ENCODE data around the gene KLHL11.

The KLHL11 gene, protein sequence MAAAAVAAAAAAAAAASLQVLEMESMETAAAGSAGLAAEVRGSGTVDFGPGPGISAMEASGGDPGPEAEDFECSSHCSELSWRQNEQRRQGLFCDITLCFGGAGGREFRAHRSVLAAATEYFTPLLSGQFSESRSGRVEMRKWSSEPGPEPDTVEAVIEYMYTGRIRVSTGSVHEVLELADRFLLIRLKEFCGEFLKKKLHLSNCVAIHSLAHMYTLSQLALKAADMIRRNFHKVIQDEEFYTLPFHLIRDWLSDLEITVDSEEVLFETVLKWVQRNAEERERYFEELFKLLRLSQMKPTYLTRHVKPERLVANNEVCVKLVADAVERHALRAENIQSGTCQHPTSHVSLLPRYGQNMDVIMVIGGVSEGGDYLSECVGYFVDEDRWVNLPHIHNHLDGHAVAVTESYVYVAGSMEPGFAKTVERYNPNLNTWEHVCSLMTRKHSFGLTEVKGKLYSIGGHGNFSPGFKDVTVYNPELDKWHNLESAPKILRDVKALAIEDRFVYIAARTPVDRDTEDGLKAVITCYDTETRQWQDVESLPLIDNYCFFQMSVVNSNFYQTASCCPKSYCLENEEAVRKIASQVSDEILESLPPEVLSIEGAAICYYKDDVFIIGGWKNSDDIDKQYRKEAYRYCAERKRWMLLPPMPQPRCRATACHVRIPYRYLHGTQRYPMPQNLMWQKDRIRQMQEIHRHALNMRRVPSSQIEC
- 34.9 to 95.8 (median 49.5) reads per million in 9 experiments for total RNA-seq

DNA sequence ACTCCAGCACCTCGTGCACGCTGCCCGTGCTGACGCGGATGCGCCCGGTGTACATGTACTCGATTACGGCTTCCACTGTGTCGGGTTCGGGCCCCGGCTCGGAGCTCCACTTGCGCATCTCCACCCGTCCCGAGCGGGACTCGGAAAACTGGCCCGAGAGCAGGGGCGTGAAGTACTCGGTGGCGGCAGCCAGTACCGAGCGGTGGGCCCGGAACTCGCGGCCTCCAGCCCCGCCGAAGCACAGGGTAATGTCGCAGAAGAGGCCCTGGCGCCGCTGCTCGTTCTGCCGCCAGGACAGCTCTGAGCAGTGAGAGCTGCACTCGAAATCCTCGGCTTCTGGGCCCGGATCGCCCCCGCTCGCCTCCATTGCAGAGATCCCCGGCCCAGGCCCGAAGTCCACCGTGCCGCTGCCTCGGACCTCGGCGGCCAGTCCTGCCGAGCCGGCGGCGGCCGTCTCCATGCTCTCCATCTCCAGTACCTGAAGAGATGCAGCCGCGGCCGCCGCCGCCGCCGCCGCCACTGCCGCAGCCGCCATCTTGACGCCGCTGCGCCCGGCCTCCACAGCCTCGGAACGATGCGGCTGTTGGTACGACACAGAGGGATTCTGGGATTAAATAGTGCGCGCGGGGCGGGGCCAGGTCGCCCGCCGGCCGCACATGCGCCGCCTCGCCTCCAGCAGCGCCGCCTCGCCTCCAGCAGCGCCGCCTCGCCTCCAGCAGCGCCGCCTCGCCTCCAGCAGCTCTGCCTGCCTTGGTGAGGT is at the start of gene KLHL11:
KLHL11 (minus strand) TSS at position 588 of the 760 bp plus-strand sequence; CDS start at position 535, 53 bp downstream.
- peak; percentile 81 to 84 (median 81) for DNase-seq
- peaks cover 9 to 15% of the 10 kb centered on the region in 2 donors for H3K4me1 Mint-ChIP-seq (ENCODE audit: low read depth in 2 of 2)
- no peak within 1 kb of the TSS for H3K27ac Mint-ChIP-seq
- no peaks in the 10 kb centered on the region for H3K27me3 Mint-ChIP-seq
- no peak within 1 kb of the TSS for H3K4me3 Mint-ChIP-seq
- peak; percentile 88 for ATAC-seq (replicated peaks)
- peaks cover 31% of the 10 kb centered on the region for H3K36me3 Mint-ChIP-seq (ENCODE audit: insufficient read depth)
- no peaks in the 10 kb centered on the region for H3K9me3 Mint-ChIP-seq

DNA sequence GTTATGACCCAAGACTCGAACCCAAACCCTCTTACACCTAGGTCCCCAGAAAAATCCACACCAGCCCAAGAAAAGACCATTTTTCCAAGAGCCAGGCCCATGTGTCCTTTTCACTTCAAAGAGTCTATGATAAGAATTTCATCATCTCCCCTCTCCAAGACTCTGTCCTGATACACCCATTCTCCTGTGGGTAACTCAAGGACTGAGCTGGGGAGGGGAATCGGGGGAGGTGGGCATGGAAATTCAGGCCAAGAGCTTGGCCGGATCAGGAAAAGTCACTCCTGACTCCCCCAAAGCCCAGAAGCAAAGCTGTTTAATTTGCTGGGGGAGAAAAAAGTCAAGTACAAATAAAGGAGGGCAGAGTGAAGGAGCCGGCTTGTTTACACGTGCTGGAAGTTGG is 49.8 kb upstream of the KLHL11 start:
- no peaks in the 10 kb centered on the region for H3K27me3 Mint-ChIP-seq

DNA sequence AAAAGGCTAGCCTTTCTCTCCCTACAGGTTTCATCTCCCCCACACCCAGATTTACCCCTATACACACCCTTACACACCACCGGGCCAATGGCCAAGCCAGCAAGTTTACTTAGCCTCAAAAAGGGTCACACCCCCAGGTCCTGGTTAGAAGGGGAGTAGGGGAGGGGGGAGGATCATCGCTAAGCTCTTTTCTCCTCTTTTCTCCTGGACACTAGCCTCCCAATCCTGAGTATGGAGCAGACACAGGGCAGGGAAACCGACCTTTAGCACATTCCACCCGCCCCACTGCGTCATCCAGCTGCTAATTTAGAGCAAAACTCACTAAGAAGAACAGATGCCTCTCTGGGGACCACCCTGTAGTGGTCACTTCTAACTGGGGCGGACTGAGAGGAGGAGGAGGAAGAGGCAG is 49.1 kb upstream of the KLHL11 start:
- no peak overlapping the region for H3K4me3 Mint-ChIP-seq
- H3K4me1 Mint-ChIP-seq (ENCODE audit: low read depth in 2 of 2), result peaks cover 29 to 30% of the 10 kb centered on the region in 2 donors
- H3K27me3 Mint-ChIP-seq, result no peaks in the 10 kb centered on the region
- peaks cover 51% of the 10 kb centered on the region for H3K36me3 Mint-ChIP-seq (ENCODE audit: insufficient read depth)
- H3K27ac Mint-ChIP-seq, result peak overlapping the region; percentile 30 to 75
- DNase-seq (no peak), ATAC-seq (replicated peaks) (no peak)
- H3K9me3 Mint-ChIP-seq, result no peaks in the 10 kb centered on the region

More for the DNA sequence above, 49.8 kb upstream of the KLHL11 start:
- no peak overlapping the region for H3K4me3 Mint-ChIP-seq
- H3K4me1 Mint-ChIP-seq (ENCODE audit: low read depth in 2 of 2), result peaks cover 29 to 30% of the 10 kb centered on the region in 2 donors
- H3K27ac Mint-ChIP-seq, result peak overlapping the region in 1 of 2 donors; percentile 75
- H3K9me3 Mint-ChIP-seq, result no peaks in the 10 kb centered on the region
- ATAC-seq (replicated peaks) (no peak), DNase-seq (no peak)
- H3K36me3 Mint-ChIP-seq (ENCODE audit: insufficient read depth), result peaks cover 46% of the 10 kb centered on the region

DNA sequence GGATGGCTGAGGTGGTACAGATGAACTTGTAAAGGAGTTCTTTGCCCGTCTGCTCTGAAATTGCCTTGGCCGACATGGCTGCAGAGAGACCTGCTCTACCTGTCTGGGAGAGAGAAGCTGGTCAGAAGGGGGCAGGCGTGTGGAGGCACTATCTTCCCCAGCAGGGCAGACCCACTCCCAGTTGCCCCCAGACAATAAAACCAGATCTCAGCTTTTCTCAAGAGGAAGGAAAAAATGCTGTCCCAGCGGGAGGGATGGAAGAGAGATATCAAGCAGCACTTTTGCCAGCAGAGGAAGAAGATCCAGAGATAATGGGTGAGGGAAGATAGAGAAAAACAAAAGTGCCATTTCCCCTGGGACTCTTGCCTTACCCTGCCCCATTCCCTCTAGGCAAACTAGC is 48.6 kb upstream of the KLHL11 start:
- Mint-ChIP-seq H3K4me3 (no peak overlapping the region), H3K27ac (peak overlapping the region; percentile 30 to 75), H3K36me3 (ENCODE audit: insufficient read depth) (peaks cover 54% of the 10 kb centered on the region)

DNA sequence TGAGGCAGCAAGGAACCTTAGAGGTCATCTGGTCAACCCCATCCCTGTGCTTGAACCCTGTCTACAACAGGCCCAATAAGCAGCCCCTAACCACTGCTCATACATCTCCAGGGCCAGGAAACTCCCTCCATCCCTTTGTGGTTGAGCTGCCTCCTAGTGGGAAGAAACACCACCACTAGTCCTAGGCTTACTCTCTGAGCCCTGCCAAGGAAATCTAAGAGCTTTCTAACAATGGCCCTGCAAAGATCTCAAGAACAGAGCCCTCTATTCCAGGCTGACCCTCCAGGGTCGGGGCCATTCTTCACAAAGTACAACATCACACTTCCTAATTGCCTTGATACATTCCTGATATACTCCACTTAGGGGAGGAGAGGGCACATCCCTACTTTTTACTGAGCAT is 47.7 kb upstream of the KLHL11 start:
- no peak for DNase-seq
- H3K27me3 Mint-ChIP-seq, result no peaks in the 10 kb centered on the region
- peaks cover 50% of the 10 kb centered on the region for H3K36me3 Mint-ChIP-seq (ENCODE audit: insufficient read depth)
- H3K27ac Mint-ChIP-seq, result peak overlapping the region in 1 of 2 donors; percentile 75
- peaks cover 29 to 33% of the 10 kb centered on the region in 2 donors for H3K4me1 Mint-ChIP-seq (ENCODE audit: low read depth in 2 of 2)
- no peaks in the 10 kb centered on the region for H3K9me3 Mint-ChIP-seq
- ATAC-seq (replicated peaks), result no peak
- H3K4me3 Mint-ChIP-seq, result no peak overlapping the region

More for the DNA sequence above, 48.6 kb upstream of the KLHL11 start:
- Mint-ChIP-seq H3K4me1 (ENCODE audit: low read depth in 2 of 2) (peaks cover 29 to 30% of the 10 kb centered on the region in 2 donors), H3K9me3 (no peaks in the 10 kb centered on the region), H3K27me3 (no peaks in the 10 kb centered on the region)
- no peak for DNase-seq
- ATAC-seq (replicated peaks), result no peak

DNA sequence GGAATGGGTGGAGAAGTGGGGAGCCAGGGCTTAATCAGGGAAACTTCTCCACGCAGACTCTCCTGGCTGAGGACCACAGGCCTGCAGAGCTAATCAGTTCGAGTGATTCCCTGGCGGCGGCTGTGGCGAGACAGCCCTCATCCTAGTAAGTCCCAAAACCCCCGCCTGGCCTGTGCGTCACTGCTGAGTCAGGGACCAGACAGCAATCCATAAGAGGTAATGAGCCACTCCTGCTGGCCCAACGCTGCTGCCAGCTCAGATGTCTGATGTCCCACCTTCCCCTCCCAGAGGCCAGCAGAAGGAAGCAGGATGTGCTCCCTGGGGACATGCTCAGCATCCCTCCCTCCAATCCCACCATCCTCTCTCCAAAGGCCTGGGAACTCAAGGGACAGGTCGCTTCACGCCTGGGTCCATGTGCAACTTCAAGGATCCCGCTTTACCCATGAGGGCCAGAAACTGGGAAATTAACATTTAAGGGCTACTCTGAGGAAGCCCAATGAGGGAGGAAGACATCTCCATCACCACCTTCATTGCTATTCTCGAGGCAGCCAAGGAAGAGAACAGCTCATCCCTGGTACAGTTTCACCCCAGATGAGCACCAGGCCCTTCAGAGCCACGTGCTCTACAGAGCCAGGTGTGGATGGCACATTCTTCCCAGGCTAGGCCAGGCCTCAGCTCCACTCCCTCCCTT is 45.6 kb upstream of the KLHL11 start:
- no peak overlapping the region for H3K4me3 Mint-ChIP-seq
- DNase-seq (no peak), ATAC-seq (replicated peaks) (no peak)
- peaks cover 49% of the 10 kb centered on the region for H3K36me3 Mint-ChIP-seq (ENCODE audit: insufficient read depth)
- no peaks in the 10 kb centered on the region for H3K27me3 Mint-ChIP-seq
- no peaks in the 10 kb centered on the region for H3K9me3 Mint-ChIP-seq
- H3K4me1 Mint-ChIP-seq (ENCODE audit: low read depth in 2 of 2), result peaks cover 19 to 22% of the 10 kb centered on the region in 2 donors
- H3K27ac Mint-ChIP-seq, result no peak overlapping the region

DNA sequence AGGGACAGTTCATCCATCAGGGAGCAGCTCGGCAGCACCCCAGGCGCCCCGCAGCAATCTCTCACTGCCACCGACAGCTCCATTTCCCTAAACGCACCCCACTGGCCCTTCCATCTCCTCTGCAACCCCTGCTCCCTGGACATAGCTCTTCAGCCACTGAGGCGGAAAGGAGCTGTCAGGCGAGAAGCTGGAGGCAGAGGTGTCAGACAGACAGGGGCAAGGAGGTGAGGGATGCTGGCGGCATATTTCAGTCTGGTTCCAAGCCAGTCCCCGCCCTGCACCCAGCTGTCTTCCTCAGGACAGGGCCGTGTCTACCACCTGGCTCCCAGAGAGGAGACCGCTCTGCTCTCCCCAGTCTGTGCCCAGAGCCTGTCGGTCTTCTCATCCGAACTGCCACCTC is 43.9 kb upstream of the KLHL11 start:
- no peaks in the 10 kb centered on the region for H3K9me3 Mint-ChIP-seq
- no peak overlapping the region for H3K27ac Mint-ChIP-seq
- H3K36me3 Mint-ChIP-seq (ENCODE audit: insufficient read depth), result peaks cover 54% of the 10 kb centered on the region
- no peak overlapping the region for H3K4me3 Mint-ChIP-seq
- ATAC-seq (replicated peaks) (no peak), DNase-seq (no peak)
- no peaks in the 10 kb centered on the region for H3K27me3 Mint-ChIP-seq
- H3K4me1 Mint-ChIP-seq (ENCODE audit: low read depth in 2 of 2), result peaks cover 7 to 9% of the 10 kb centered on the region in 2 donors

DNA sequence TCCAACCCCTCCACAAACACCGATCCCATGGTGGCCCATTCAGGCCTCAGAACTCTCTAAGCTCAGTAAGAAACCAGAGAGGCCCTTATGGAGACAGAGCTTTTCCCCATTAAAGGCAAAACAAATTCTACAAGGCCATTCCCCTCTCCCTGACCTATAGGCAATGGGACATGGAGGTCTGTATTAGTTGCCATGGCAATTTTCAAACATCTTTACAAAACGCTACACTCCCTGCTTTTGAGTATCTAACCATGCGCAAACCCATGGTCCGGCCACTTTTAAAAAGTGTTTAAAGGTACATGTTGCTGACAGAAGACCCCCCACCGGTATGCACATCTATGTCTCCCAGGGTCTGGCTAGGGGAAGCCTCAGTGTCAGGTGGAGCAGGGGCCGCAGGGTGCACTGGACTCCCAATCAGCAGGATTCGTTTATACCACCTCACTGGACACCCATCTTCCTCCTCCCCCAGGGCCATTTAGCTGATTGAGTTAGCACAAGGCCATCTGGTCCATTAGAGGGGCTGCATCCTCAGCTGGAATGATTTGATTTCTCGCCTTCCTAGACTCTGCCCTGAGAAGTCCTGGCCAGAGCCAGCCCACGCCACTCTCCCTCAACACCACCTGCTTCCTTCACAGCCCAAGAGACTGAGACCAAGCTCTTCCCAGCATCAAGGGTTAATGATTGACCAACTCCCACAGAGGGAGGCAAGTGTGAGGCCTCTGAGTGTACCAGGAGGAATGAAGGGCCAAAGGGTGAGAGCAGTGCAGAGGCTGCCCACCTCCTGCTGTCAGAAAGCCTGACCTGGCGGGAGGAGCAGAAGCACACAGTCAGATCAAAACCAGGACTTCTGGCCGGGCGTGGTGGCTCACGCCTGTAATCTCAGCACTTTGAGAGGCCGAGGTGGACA is 42.7 kb upstream of the KLHL11 start:
- Mint-ChIP-seq H3K27me3 (no peaks in the 10 kb centered on the region), H3K36me3 (ENCODE audit: insufficient read depth) (peaks cover 60% of the 10 kb centered on the region), H3K4me3 (no peak overlapping the region), H3K27ac (no peak overlapping the region), H3K9me3 (no peaks in the 10 kb centered on the region), H3K4me1 (ENCODE audit: low read depth in 2 of 2) (peaks cover 4% of the 10 kb centered on the region in 2 donors)
- DNase-seq (no peak), ATAC-seq (replicated peaks) (no peak)

DNA sequence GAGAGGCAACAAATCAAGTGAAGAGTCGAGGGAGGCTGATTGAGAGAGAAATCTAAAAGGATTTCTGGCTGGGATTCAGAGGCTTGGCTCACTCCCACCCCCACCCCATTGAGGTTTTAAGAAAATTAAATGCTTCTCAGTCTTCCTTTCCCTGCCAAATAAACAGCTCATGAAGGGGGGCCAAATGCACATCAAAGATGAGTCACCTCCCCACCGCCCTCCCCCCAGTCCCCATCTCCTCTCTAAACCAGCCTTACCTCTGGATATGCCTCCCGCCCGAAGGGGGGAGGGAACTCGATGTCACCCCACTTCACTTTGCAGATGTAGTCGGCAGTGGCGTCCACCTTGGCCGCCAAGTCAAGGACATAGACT is 41.9 kb upstream of the KLHL11 start:
- Mint-ChIP-seq H3K27ac (no peak overlapping the region), H3K9me3 (no peaks in the 10 kb centered on the region), H3K27me3 (no peaks in the 10 kb centered on the region), H3K4me3 (no peak overlapping the region), H3K4me1 (ENCODE audit: low read depth in 2 of 2) (peaks cover 1 to 4% of the 10 kb centered on the region in 2 donors), H3K36me3 (ENCODE audit: insufficient read depth) (peaks cover 58% of the 10 kb centered on the region)
- ATAC-seq (replicated peaks) (no peak), DNase-seq (no peak)

DNA sequence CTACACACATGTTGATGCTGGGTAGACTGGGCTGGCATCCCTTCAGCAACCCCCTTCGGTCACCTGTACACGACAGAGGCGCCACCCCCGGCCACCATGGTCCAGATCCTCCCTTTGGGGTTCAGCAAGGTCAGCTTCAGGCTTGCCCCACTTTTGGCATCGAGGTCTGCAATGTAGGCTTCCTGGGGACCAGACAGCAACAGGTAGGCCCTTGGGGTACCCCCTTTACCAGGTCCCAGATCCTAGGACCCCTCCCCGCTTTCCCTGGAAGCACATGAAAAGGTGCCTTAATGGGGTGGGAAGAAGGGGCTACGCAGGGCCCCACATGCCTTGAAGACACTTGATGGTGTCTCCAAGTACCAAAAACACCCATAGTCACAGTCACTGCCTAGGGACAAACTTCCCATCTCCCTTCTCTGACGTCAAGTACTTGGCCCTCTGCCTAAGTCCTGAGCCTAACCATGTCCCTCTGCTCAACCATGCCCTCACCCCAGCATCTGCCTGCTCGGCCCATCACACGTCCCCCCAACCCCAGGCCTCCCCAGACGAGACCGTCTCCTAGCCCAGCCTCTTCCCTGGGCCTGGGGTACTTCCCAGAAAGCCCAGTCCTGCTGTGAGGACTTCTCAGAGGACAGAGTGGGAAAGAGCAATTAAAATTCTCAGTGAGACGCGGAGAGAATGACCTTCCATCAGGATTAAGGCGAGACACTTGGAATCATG is 41.4 kb upstream of the KLHL11 start:
- H3K4me1 Mint-ChIP-seq (ENCODE audit: low read depth in 2 of 2), result peaks cover 1 to 4% of the 10 kb centered on the region in 2 donors
- no peak overlapping the region for H3K4me3 Mint-ChIP-seq
- peaks cover 58% of the 10 kb centered on the region for H3K36me3 Mint-ChIP-seq (ENCODE audit: insufficient read depth)
- ATAC-seq (replicated peaks), result no peak
- DNase-seq, result no peak
- peak overlapping the region in 1 of 2 donors; percentile 35 for H3K27ac Mint-ChIP-seq
- H3K9me3 Mint-ChIP-seq, result no peaks in the 10 kb centered on the region
- H3K27me3 Mint-ChIP-seq, result no peaks in the 10 kb centered on the region

DNA sequence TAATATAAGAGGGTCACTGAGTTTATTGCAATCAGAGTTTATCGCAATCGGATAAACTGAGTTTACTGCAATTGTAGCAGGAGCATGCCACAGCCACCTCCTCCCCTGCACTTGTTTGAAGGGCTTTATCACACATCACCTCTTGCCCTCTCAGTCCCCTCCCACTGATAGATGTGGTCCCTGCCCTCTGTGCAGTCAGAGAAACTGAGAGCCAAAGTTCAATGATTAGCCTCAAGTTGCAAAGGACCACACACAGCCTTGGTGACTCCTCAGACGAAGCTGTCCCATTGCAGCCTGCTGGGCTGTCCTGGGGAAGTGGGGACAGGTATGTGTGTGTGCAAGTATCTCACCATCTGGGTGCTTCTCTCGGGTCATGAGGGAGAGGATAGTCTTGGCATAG is 39.9 kb upstream of the KLHL11 start:
- DNase-seq (no peak), ATAC-seq (replicated peaks) (no peak)
- Mint-ChIP-seq H3K36me3 (ENCODE audit: insufficient read depth) (peaks cover 61% of the 10 kb centered on the region), H3K27me3 (no peaks in the 10 kb centered on the region), H3K4me3 (no peak overlapping the region), H3K9me3 (no peaks in the 10 kb centered on the region), H3K27ac (peak overlapping the region in 1 of 2 donors; percentile 22), H3K4me1 (ENCODE audit: low read depth in 2 of 2) (peaks cover 3 to 4% of the 10 kb centered on the region in 2 donors)
